Skeletal muscle satellite cell (primary cell): ENCODE results near the gene MTUS2.
"Not testable (repeated sequence)": the region's sequence is repeated elsewhere in the genome, so short reads cannot be mapped to it uniquely, and the experiment has no call there.

ENCODE experiments used
- H3K27me3 ChIP-seq: 2 replicates; pipeline ENCODE4 v1.7.0; 2013; ENCODE audit warnings: low read length; ENCODE audit not compliant: control insufficient read depth, insufficient read depth
- H3K36me3 ChIP-seq: 2 replicates; pipeline ENCODE4 v1.7.0; 2013; ENCODE audit warnings: mild to moderate bottlenecking, control low read depth, low read length; ENCODE audit not compliant: insufficient read depth
- H3K4me1 ChIP-seq: 2 replicates; pipeline ENCODE4 v1.7.0; 2013; ENCODE audit warnings: low read length; ENCODE audit not compliant: control insufficient read depth, insufficient read depth
- H3K4me2 ChIP-seq: 2 replicates; pipeline ENCODE4 v1.7.0; 2013; ENCODE audit warnings: mild to moderate bottlenecking, low read length
- H3K4me3 ChIP-seq: 2 replicates; pipeline ENCODE4 v1.7.0; 2013; ENCODE audit warnings: low read length
- H3K9ac ChIP-seq: 2 replicates; pipeline ENCODE4 v1.7.0; 2013; ENCODE audit warnings: mild to moderate bottlenecking, low read depth, low read length, moderate library complexity
- H3K9me3 ChIP-seq: replicated peaks from 2 replicates; pipeline ENCODE4 v1.7.0; 2013; ENCODE audit warnings: mild to moderate bottlenecking, control low read depth, low read length

The MTUS2 gene

GRCh38 chr13:29384871-29385270 lies 564.7 kb downstream of the MTUS2 start:
- H3K9ac ChIP-seq = no peak overlapping the region
- peaks cover 18% of the 10 kb centered on the region for H3K27me3 ChIP-seq
- no peaks in the 10 kb centered on the region for H3K36me3 ChIP-seq
- no peaks in the 10 kb centered on the region for H3K4me1 ChIP-seq
- no peaks in the 10 kb centered on the region for H3K9me3 ChIP-seq
- H3K4me2 ChIP-seq = no peak overlapping the region
- H3K4me3 ChIP-seq = no peak overlapping the region

- no peak overlapping the region for H3K4me2 ChIP-seq
- no peak overlapping the region for H3K9ac ChIP-seq
- no peaks in the 10 kb centered on the region for H3K36me3 ChIP-seq
- no peaks in the 10 kb centered on the region for H3K4me1 ChIP-seq
- H3K27me3 ChIP-seq = peaks cover 11% of the 10 kb centered on the region
- no peaks in the 10 kb centered on the region for H3K9me3 ChIP-seq
- H3K4me3 ChIP-seq = no peak overlapping the region
These were observed 566.1 kb downstream of the MTUS2 start for GRCh38 chr13:29386246-29386645.

- not testable (repeated sequence) for H3K4me3 ChIP-seq, H3K9me3 ChIP-seq, H3K4me1 ChIP-seq, H3K36me3 ChIP-seq, H3K4me2 ChIP-seq, H3K9ac ChIP-seq
- H3K27me3 ChIP-seq = peaks cover 34% of the 10 kb centered on the region
These were observed 570.5 kb downstream of the MTUS2 start for GRCh38 chr13:29390598-29390997.

- H3K4me2 ChIP-seq = no peak overlapping the region
- no peaks in the 10 kb centered on the region for H3K36me3 ChIP-seq
- H3K4me1 ChIP-seq = no peaks in the 10 kb centered on the region
- no peak overlapping the region for H3K4me3 ChIP-seq
- no peak overlapping the region for H3K9ac ChIP-seq
- H3K27me3 ChIP-seq = peaks cover 58% of the 10 kb centered on the region
- H3K9me3 ChIP-seq = no peaks in the 10 kb centered on the region
These were observed 576.3 kb downstream of the MTUS2 start for GRCh38 chr13:29396446-29396845.

GRCh38 chr13:29397265-29397664 lies 577.1 kb downstream of the MTUS2 start:
- no peak overlapping the region for H3K4me3 ChIP-seq
- H3K9me3 ChIP-seq = no peaks in the 10 kb centered on the region
- H3K9ac ChIP-seq = no peak overlapping the region
- no peaks in the 10 kb centered on the region for H3K36me3 ChIP-seq
- no peak overlapping the region for H3K4me2 ChIP-seq
- no peaks in the 10 kb centered on the region for H3K4me1 ChIP-seq
- H3K27me3 ChIP-seq = peaks cover 55% of the 10 kb centered on the region

GRCh38 chr13:29402166-29402636 lies 582.1 kb downstream of the MTUS2 start:
- H3K4me3 ChIP-seq = no peak overlapping the region

GRCh38 chr13:29405401-29405800 lies 585.3 kb downstream of the MTUS2 start:
- Histone ChIP-seq H3K9me3 (no peaks in the 10 kb centered on the region), H3K4me1 (no peaks in the 10 kb centered on the region), H3K4me3 (no peak overlapping the region), H3K9ac (no peak overlapping the region), H3K36me3 (no peaks in the 10 kb centered on the region), H3K4me2 (no peak overlapping the region), H3K27me3 (peaks cover 9% of the 10 kb centered on the region)

More at GRCh38 chr13:29402166-29402636, 582.1 kb downstream of the MTUS2 start:
- Histone ChIP-seq H3K27me3 (peaks cover 27% of the 10 kb centered on the region), H3K9ac (no peak overlapping the region), H3K36me3 (no peaks in the 10 kb centered on the region), H3K4me2 (peak overlapping the region; percentile 46), H3K9me3 (no peaks in the 10 kb centered on the region), H3K4me1 (no peaks in the 10 kb centered on the region)

GRCh38 chr13:29411481-29411880 lies 591.3 kb downstream of the MTUS2 start:
- no peak overlapping the region for H3K4me3 ChIP-seq
- no peak overlapping the region for H3K4me2 ChIP-seq
- no peaks in the 10 kb centered on the region for H3K36me3 ChIP-seq
- H3K4me1 ChIP-seq = no peaks in the 10 kb centered on the region
- H3K9me3 ChIP-seq = no peaks in the 10 kb centered on the region
- H3K9ac ChIP-seq = no peak overlapping the region
- H3K27me3 ChIP-seq = no peaks in the 10 kb centered on the region

- Histone ChIP-seq H3K4me1 (no peaks in the 10 kb centered on the region), H3K4me3 (no peak overlapping the region), H3K9ac (no peak overlapping the region), H3K9me3 (no peaks in the 10 kb centered on the region), H3K36me3 (no peaks in the 10 kb centered on the region), H3K4me2 (no peak overlapping the region), H3K27me3 (peaks cover 36% of the 10 kb centered on the region)
These were observed 597.9 kb downstream of the MTUS2 start for GRCh38 chr13:29418026-29418425.

GRCh38 chr13:29421118-29421517 lies 601.0 kb downstream of the MTUS2 start:
- no peaks in the 10 kb centered on the region for H3K36me3 ChIP-seq
- peaks cover 38% of the 10 kb centered on the region for H3K27me3 ChIP-seq
- H3K4me2 ChIP-seq = no peak overlapping the region
- no peaks in the 10 kb centered on the region for H3K4me1 ChIP-seq
- H3K9me3 ChIP-seq = no peaks in the 10 kb centered on the region
- H3K4me3 ChIP-seq = no peak overlapping the region
- no peak overlapping the region for H3K9ac ChIP-seq

GRCh38 chr13:29422015-29422414 lies 601.9 kb downstream of the MTUS2 start:
- no peak overlapping the region for H3K4me2 ChIP-seq
- no peaks in the 10 kb centered on the region for H3K36me3 ChIP-seq
- H3K9ac ChIP-seq = no peak overlapping the region
- H3K9me3 ChIP-seq = no peaks in the 10 kb centered on the region
- H3K27me3 ChIP-seq = peaks cover 45% of the 10 kb centered on the region
- no peaks in the 10 kb centered on the region for H3K4me1 ChIP-seq
- H3K4me3 ChIP-seq = no peak overlapping the region

- H3K9me3 ChIP-seq = no peaks in the 10 kb centered on the region
- peaks cover 2% of the 10 kb centered on the region for H3K4me1 ChIP-seq
- H3K27me3 ChIP-seq = peaks cover 47% of the 10 kb centered on the region
- no peaks in the 10 kb centered on the region for H3K36me3 ChIP-seq
- H3K9ac ChIP-seq = no peak overlapping the region
- H3K4me2 ChIP-seq = no peak overlapping the region
- H3K4me3 ChIP-seq = no peak overlapping the region
These were observed 602.9 kb downstream of the MTUS2 start for GRCh38 chr13:29423050-29423449.
